WTC11 (cell line): Measurements from ENCODE around the gene MACO1.
"Not testable (repeated sequence)": the region's sequence is repeated elsewhere in the genome, so short reads cannot be mapped to it uniquely, and the experiment has no call there.

ENCODE experiments used
- ARID4B ChIP-seq: sonication (generic); formaldehyde crosslinking; IDR thresholded peaks from 2 replicates; pipeline ENCODE4 v1.8.0; 2023; ENCODE audit warnings: missing genetic modification reagents, mild to moderate bottlenecking, borderline replicate concordance
- CBFB ChIP-seq: sonication (generic); formaldehyde crosslinking; IDR thresholded peaks from 2 replicates; pipeline ENCODE4 v1.8.1; 2022; ENCODE audit warnings: mild to moderate bottlenecking, low read depth, missing genetic modification reagents
- CTCF ChIP-seq: fragments of 200-600 bp; IDR thresholded peaks from 2 replicates; pipeline ENCODE4 v1.8.0; 2022; ENCODE audit warnings: antibody characterized with exemption
- ESRRA ChIP-seq: sonication (generic); formaldehyde crosslinking; IDR thresholded peaks from 2 replicates; pipeline ENCODE4 v1.8.1; 2022; ENCODE audit warnings: mild to moderate bottlenecking, missing genetic modification reagents, borderline replicate concordance
- NR3C1 ChIP-seq: sonication (generic); formaldehyde crosslinking; conservative IDR thresholded peaks from 2 replicates; pipeline ENCODE4 v1.8.1; 2023; ENCODE audit warnings: low read depth, mild to moderate bottlenecking, missing genetic modification reagents
- PREB ChIP-seq: sonication (generic); formaldehyde crosslinking; IDR thresholded peaks from 2 replicates; pipeline ENCODE4 v1.8.1; 2022; ENCODE audit warnings: mild to moderate bottlenecking, missing genetic modification reagents, moderate library complexity, borderline replicate concordance
- SP1 ChIP-seq: sonication (generic); formaldehyde crosslinking; conservative IDR thresholded peaks from 2 replicates; pipeline ENCODE4 v1.8.1; 2022; ENCODE audit warnings: missing genetic modification reagents
- ZNF219 ChIP-seq: sonication (generic); formaldehyde crosslinking; IDR thresholded peaks from 2 replicates; pipeline ENCODE4 v1.8.0; 2023; ENCODE audit warnings: missing genetic modification reagents, mild to moderate bottlenecking, borderline replicate concordance

GRCh38 chr1:25383090-25383489 is 47.6 kb upstream of the MACO1 start:
- not testable (repeated sequence) for TF ChIP-seq NR3C1 (CRISPR knock-in tag); CTCF; CBFB; ESRRA (CRISPR knock-in tag); SP1 (CRISPR knock-in tag); ZNF219 (CRISPR knock-in tag); PREB; ARID4B (CRISPR knock-in tag)
